Embryonic facial prominence (tissue), 1 donor: ENCODE data around the gene PTPRZ1.

Experiments
- DNase-seq: peaks from one replicate; pipeline ENCODE4 v3.0.0-alpha.2; 2016; ENCODE audit errors: extremely low spot score

PTPRZ1 gene

GRCh38 chr7:121891731-121892130, 18.8 kb downstream of the PTPRZ1 start:
- DNase-seq: no peak

GRCh38 chr7:121901026-121901425, 28.1 kb downstream of the PTPRZ1 start:
- no peak for DNase-seq

GRCh38 chr7:121904120-121904519, 31.2 kb downstream of the PTPRZ1 start:
- DNase-seq: no peak

- no peak for DNase-seq
These were observed 35.1 kb downstream of the PTPRZ1 start for GRCh38 chr7:121908042-121908441.

- DNase-seq: no peak
These were observed 36.9 kb downstream of the PTPRZ1 start for GRCh38 chr7:121909716-121910345.

GRCh38 chr7:121913947-121914675, 41.1 kb downstream of the PTPRZ1 start:
- DNase-seq: no peak

GRCh38 chr7:121914676-121915279, 41.8 kb downstream of the PTPRZ1 start:
- DNase-seq: no peak

GRCh38 chr7:121916211-121916610, 43.2 kb downstream of the PTPRZ1 start:
- DNase-seq: no peak

- no peak for DNase-seq
These were observed 47.0 kb downstream of the PTPRZ1 start for GRCh38 chr7:121919986-121920385.

GRCh38 chr7:121924269-121925186, 51.6 kb downstream of the PTPRZ1 start:
- no peak for DNase-seq

GRCh38 chr7:121931149-121931902, 58.4 kb downstream of the PTPRZ1 start:
- no peak for DNase-seq

GRCh38 chr7:121932768-121933167, 59.8 kb downstream of the PTPRZ1 start:
- no peak for DNase-seq

GRCh38 chr7:121936951-121937623, 64.1 kb downstream of the PTPRZ1 start:
- DNase-seq: no peak

GRCh38 chr7:121938429-121938996, 65.6 kb downstream of the PTPRZ1 start:
- no peak for DNase-seq

GRCh38 chr7:121940918-121941317, 68.0 kb downstream of the PTPRZ1 start:
- DNase-seq: no peak

- DNase-seq: no peak
These were observed 68.9 kb downstream of the PTPRZ1 start for GRCh38 chr7:121941830-121942229.

GRCh38 chr7:121945066-121945465, 72.1 kb downstream of the PTPRZ1 start:
- DNase-seq: no peak

GRCh38 chr7:121945480-121946236, 72.7 kb downstream of the PTPRZ1 start:
- DNase-seq: no peak

- DNase-seq: no peak
These were observed 80.2 kb downstream of the PTPRZ1 start for GRCh38 chr7:121953164-121953563.

GRCh38 chr7:121953601-121954000, 80.6 kb downstream of the PTPRZ1 start:
- no peak for DNase-seq
